Measurements from ENCODE around the gene MRPL23.

- TF ChIP-seq CTCF (IDR thresholded peaks at IDR 0.05; ENCODE audit: insufficient read depth, low read length, poor library complexity, severe bottlenecking) (no peak), EZH2phosphoT487 (conservative IDR thresholded peaks at IDR 0.05; ENCODE audit: low read length) (no peak)
Observed at GRCh38 chr11:1918436-1919315, 28.5 kb upstream of the MRPL23 start.

Data from SU-DHL-6 (cell line).